GF-D8 (cell line): Measurements from ENCODE around the gene GPX5.

ENCODE experiments used
- DNase-seq: peaks from one replicate; lab custom pipeline; 2025; lab: John Stamatoyannopoulos, UW

GPX5 gene

GRCh38 chr6:28558629-28559028, 32.9 kb downstream of the GPX5 start:
- no peak for DNase-seq

GRCh38 chr6:28563430-28564095, 37.9 kb downstream of the GPX5 start:
- DNase-seq: no peak

DNA sequence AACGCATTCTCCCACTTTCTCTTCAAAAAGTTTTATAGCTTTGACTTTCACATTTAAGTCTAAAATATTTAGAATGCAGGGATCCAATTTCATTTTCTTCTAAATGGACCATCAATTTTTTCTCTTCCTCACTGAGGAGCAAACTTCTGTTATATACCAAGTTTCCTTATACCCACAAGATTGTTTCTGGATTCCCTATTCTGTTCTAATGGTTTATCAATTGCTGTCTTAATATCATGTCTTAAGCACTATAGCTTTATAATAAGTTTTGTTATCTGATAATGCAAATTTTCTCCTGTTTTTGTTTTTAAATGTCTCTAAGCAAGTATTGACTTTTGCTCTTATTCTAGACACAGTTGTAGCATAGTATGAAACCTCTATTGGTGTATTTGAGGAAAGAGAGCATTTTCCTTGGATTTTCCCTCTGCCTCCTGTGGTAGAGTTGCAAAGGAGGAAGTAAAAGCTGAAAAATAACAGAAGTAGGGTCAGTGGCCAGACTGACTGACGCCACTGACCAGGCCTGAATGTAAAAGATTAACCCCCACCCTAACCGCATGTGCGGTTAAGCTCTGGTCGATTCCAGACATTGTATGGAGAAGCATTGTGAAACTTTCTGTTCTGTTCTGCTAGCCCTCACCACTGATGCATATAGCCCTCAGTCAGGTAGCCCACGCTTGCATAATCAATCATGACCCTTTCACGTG, 40.3 kb downstream of the GPX5 start:
- DNase-seq: no peak

- DNase-seq: no peak
Observed at GRCh38 chr6:28566527-28567252, 41.0 kb downstream of the GPX5 start.

DNA sequence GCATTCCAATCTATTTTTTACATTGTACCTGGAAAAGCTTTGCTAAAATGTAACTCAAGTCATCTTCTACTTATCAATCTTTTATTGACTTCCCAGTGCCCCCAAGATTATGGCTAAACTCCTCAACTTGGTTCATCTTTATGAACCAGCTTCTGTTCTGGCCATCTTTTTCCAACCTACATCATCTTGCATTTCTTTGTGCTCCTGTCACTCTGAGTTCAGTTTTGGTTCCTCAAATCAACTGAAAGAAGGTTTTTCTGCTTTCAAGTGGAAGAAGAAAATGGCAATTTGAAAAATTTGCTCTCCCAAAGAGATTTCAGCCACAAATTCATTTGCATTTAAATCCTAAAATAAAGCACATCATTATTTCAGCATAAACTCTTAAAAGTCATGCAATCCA, 41.8 kb downstream of the GPX5 start:
- DNase-seq: no peak

DNA sequence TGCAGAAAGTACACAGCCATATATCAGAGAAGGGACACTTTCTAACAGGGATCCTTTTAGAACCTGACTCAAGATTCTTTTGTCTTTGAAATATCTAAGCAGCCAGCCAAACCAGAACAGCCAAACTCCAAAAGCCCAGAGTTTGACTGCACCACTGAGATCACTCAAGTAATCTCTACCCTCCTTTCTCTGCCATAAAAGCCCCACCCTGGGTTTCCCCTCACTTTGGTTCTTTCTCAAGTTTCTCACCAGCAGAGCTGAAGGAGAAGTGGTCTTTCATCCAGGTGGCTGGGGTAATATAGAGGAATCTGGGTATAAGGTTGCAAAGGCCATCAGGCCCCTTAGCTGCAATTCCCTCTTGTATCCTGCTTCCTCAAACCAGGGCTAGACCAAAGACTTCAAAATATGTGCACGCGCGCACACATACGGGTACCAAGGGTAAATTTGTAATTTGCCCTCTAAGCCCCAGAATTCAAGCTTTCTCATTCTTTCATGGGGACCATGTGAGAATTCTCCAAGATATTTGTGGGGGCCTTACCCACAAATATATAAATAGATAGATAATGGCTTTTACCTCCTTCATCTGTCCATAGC, 42.9 kb downstream of the GPX5 start:
- no peak for DNase-seq

GRCh38 chr6:28569748-28570147, 44.1 kb downstream of the GPX5 start:
- DNase-seq: no peak

- DNase-seq: no peak
Observed at GRCh38 chr6:28580475-28580874, 54.8 kb downstream of the GPX5 start.

DNA sequence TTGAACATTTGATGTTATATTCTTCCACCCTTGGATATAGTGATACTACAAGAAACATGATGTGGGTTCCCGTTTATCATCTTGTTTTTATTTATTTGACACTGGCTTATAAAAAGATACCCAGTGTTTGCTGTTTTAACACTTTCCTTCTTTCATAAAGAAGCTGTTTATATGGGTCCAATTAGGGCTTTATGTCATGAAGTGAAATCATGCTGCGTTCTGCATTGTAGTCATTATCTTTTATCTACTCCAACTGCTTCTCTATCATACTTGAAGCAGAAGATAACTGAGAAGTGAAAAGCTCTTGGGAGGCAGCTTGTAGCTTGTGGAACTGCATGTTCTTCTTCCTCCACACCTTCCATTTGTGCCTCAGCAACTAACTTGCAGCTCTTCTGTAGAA, 57.8 kb downstream of the GPX5 start:
- DNase-seq: no peak
